HG03521 (cell line): ENCODE results near the gene VAC14.

ENCODE experiments used
- ATAC-seq: cut with Tn5 transposase; IDR thresholded peaks from one replicate; pipeline ENCODE4 v1.9.1; 2021; ENCODE audit warnings: mild to moderate bottlenecking, moderate library complexity; ENCODE audit not compliant: unreplicated experiment

The VAC14 gene

GRCh38 chr16:70694868-70695218, 106.1 kb downstream of the VAC14 start:
- no peak for ATAC-seq

- ATAC-seq = no peak
Observed at GRCh38 chr16:70694088-70694867, 106.7 kb downstream of the VAC14 start.

- ATAC-seq = no peak
Observed at GRCh38 chr16:70692873-70693671, 107.9 kb downstream of the VAC14 start.

- no peak for ATAC-seq
Observed at GRCh38 chr16:70692130-70692872, 108.7 kb downstream of the VAC14 start.

GRCh38 chr16:70691223-70692129, 109.5 kb downstream of the VAC14 start:
- no peak for ATAC-seq

GRCh38 chr16:70689970-70690891, 110.7 kb downstream of the VAC14 start:
- ATAC-seq = no peak

- no peak for ATAC-seq
Observed at GRCh38 chr16:70689035-70689969, 111.7 kb downstream of the VAC14 start.

GRCh38 chr16:70688246-70688742, 112.7 kb downstream of the VAC14 start:
- ATAC-seq = no peak

- ATAC-seq = no peak
Observed at GRCh38 chr16:70687671-70688245, 113.2 kb downstream of the VAC14 start.

GRCh38 chr16:70687102-70687511, 113.9 kb downstream of the VAC14 start:
- ATAC-seq = no peak

- ATAC-seq = no peak
Observed at GRCh38 chr16:70686376-70687101, 114.4 kb downstream of the VAC14 start.

GRCh38 chr16:70685938-70686375, 115.0 kb downstream of the VAC14 start, which contains the start of gene MTSS2:
TSS of gene MTSS2 (minus strand) at chr16:70686053. CDS start at chr16:70685791, 262 bp downstream.
- no peak for ATAC-seq

- ATAC-seq = no peak
Observed at GRCh38 chr16:70685061-70685937, 115.7 kb downstream of the VAC14 start.

- ATAC-seq = no peak
Observed at GRCh38 chr16:70684146-70685060, 116.6 kb downstream of the VAC14 start.
